ENCODE measurements around the gene GJA5. TPM values are rescaled to one million over a fixed set of nuclear protein-coding genes. Genes with fewer than 3 reads are reported as not detected.

The GJA5 gene
- total and polyA plus RNA-seq, 2 donors: 14.9 to 16.3 TPM

DNA sequence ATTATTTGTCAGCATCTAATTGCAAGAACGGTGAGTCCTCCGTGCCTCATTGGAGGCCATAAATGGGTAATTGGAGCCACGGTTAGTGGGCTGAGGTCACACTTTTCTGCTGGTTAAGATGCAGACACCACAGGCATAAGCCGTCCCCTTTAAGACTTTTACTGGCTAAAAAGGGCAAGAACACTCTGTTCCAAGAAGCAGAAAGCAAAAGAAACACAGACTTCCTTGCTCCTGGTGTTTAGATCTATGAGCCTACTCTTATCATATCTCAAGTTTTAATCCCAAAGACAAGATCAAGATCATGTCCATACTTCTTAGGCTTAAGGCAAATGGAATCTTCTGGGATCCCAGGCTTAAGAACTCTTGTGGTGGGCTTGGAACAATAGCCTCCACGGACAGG, 17.3 kb upstream of the GJA5 start:
- H3K4me3 ChIP-seq (ENCODE audit: low read depth, low read length): no peak overlapping the region
- H3K36me3 ChIP-seq (ENCODE audit: insufficient read depth): no peaks in the 10 kb centered on the region
- DNase-seq (ENCODE audit: extremely low spot score): no peak
- no peaks in the 10 kb centered on the region for H3K4me1 ChIP-seq (ENCODE audit: insufficient read depth)
- WGBS: 28% methylated on average over 5 of the region's 5 CpGs
- H3K27ac ChIP-seq (ENCODE audit: low read depth): no peak overlapping the region

DNA sequence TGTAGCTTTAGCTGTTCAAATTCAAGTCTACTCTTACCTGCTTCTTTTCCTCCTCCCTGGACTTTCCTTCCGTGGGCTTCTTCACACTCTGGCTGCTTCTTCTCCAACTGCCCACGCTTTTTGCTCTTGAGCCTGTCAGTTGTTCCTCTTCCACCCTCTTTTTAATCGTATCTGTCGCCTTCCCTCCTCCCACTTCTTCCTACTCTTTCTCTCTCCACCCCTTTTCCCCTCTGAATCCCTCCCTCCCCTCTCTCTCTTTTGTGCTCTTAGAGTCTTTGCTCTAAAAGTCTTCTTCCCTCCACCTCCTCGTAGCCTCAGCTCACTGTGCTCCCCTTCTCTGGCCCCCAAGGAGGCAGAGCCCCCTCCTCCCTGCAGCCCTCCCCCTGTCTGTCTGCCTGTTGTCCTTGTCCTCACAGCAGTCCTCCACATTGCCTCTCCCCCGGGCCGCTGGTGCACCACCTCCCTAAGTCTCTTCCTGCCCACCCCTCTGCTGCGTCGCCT, 12.9 kb upstream of the GJA5 start:
- no peaks in the 10 kb centered on the region for H3K4me1 ChIP-seq (ENCODE audit: insufficient read depth)

DNA sequence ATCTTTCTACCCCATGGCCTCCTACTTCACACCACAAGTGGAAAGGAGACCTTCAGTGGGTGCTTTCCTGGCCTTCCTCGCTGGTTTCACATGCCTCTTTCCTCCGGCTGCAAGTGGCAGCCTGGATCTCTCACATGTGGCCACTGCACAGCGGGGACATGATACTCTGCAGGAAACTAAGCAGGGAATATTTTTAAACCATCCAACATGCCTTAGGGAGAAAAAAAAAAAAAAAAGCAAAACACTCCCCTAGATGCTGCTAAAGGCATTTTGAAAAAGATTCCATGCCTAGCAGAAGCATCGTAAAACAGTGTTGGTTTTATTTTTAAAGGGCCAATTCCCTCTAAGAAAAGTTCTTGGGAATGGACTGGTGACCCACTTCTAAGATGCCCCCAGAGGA, 12.2 kb upstream of the GJA5 start:
- 36% methylated on average over 4 of the region's 4 CpGs for WGBS
- Histone ChIP-seq H3K36me3 (ENCODE audit: insufficient read depth) (no peaks in the 10 kb centered on the region), H3K4me1 (ENCODE audit: insufficient read depth) (no peaks in the 10 kb centered on the region), H3K4me3 (ENCODE audit: low read depth, low read length) (no peak overlapping the region), H3K27ac (ENCODE audit: low read depth) (no peak overlapping the region)
- DNase-seq (ENCODE audit: extremely low spot score): no peak

More for the DNA sequence above, 12.9 kb upstream of the GJA5 start:
- WGBS: 38% methylated on average over 9 of the region's 9 CpGs
- Histone ChIP-seq H3K27ac (ENCODE audit: low read depth) (no peak overlapping the region), H3K36me3 (ENCODE audit: insufficient read depth) (no peaks in the 10 kb centered on the region), H3K4me3 (ENCODE audit: low read depth, low read length) (no peak overlapping the region)
- no peak for DNase-seq (ENCODE audit: extremely low spot score)

DNA sequence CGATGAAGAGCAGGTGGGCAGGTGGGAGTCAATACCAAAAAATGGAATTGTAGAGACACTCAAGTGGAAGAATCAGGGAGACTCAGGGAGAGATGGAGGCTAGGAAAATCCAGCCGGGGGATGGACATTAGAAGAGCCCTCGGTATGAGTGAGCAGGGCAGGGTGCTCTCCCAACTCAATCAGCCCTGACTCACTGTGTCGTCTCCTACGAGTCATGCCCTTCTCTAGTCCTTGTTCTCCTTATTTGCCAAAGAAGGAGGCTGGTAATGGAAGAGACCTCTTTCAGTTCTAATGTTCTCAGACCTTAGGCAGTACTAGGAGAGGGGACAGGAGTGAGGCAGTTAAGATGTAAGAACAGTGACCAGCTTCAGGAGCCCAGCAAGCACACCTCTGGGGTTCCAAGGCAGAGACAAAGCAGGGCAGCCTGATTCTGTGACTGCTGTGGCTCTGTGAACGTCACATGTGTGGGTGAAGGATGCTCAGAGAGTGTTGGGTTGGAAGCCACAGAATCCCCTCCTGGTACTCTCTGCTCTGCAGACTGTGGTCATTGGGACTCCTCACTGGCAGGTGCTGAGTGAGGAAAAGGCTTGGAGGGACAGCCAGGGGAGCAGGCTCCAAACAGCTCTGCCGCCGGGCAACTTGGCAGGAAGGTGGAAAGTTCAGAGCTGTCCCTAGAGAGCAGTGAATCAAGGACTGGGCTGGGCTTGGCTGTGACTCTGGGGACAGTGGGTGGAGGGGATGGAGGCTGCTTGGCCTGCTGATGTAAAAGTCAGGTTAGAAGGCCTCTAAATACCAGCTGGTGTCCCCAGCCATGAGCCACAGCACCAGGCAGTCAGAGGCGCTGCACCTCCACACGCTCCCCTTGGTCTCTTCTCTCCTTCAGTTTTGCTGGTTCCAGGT, 11.1 kb upstream of the GJA5 start:
- DNase-seq (ENCODE audit: extremely low spot score): no peak
- 67% methylated on average over 10 of the region's 10 CpGs for WGBS
- Histone ChIP-seq H3K4me1 (ENCODE audit: insufficient read depth) (no peaks in the 10 kb centered on the region), H3K4me3 (ENCODE audit: low read depth, low read length) (no peak overlapping the region), H3K36me3 (ENCODE audit: insufficient read depth) (no peaks in the 10 kb centered on the region), H3K27ac (ENCODE audit: low read depth) (no peak overlapping the region)

DNA sequence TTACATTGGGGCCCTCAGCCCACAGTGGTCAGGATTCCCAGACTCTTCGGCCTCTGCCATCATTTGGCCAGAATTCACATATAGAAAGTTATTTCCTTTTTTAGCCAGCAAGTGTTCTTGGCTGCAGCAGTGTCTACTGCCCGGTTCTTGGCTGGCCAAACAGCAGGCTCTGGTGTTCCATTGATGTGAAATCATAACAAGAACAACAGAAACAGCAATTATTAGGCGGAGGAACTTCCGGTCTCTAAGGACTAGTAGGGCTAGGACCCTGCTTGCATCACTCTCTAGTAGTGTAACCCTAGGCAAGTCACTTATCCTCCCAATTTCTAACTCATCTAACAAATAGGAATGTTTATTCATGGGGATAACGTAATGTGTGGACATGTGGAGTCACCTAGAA, 8.7 kb upstream of the GJA5 start:
- Histone ChIP-seq H3K4me3 (ENCODE audit: low read depth, low read length) (no peak overlapping the region), H3K4me1 (ENCODE audit: insufficient read depth) (no peaks in the 10 kb centered on the region), H3K27ac (ENCODE audit: low read depth) (no peak overlapping the region), H3K36me3 (ENCODE audit: insufficient read depth) (no peaks in the 10 kb centered on the region)
- DNase-seq (ENCODE audit: extremely low spot score): no peak
- WGBS: 50% methylated on average over 5 of the region's 5 CpGs

DNA sequence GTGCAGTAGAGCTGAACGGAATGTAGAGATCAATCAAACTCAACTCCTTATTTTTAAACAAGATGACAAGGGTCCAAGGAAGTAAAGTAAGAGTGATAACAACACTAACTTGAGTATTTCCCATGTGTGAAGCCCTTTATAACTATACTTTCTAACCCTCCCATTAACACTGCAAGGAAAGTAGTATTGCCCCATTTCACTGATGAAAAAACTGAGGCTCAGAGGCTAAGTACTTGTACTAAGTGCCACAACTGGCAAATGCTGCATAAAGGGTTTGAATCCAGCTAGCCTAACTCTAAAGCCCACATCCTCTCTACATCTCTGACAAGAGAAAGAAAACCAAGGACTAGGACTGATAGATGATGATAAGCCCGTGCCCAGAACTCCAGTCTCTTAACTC, 8.2 kb upstream of the GJA5 start:
- H3K36me3 ChIP-seq (ENCODE audit: insufficient read depth): no peaks in the 10 kb centered on the region
- WGBS: 78% methylated on average over 2 of the region's 2 CpGs
- no peak overlapping the region for H3K27ac ChIP-seq (ENCODE audit: low read depth)
- no peaks in the 10 kb centered on the region for H3K4me1 ChIP-seq (ENCODE audit: insufficient read depth)
- H3K4me3 ChIP-seq (ENCODE audit: low read depth, low read length): no peak overlapping the region
- DNase-seq (ENCODE audit: extremely low spot score): no peak

DNA sequence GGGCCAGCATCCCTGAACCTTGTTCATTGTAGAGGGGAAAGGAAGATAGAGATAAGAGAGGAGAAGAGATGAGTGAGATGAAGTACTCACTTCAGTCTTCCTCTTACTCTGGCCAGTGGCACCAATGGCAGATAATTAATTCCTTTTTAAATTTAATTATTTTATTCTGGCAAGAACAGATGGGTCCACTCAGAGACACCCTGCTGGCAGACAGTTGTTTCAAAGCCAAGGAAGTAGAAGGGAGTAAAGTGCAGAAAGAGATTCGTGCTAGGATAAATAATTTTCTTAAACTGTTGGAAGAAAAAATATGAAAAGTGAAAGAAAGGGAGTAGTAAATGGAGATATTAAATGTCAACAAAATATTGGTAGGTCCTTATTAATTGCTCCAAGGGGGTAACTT, 7.7 kb upstream of the GJA5 start:
- Histone ChIP-seq H3K36me3 (ENCODE audit: insufficient read depth) (no peaks in the 10 kb centered on the region), H3K4me1 (ENCODE audit: insufficient read depth) (no peaks in the 10 kb centered on the region), H3K27ac (ENCODE audit: low read depth) (no peak overlapping the region), H3K4me3 (ENCODE audit: low read depth, low read length) (no peak overlapping the region)
- WGBS: 21% methylated on average over 1 of the region's 1 CpG
- no peak for DNase-seq (ENCODE audit: extremely low spot score)

DNA sequence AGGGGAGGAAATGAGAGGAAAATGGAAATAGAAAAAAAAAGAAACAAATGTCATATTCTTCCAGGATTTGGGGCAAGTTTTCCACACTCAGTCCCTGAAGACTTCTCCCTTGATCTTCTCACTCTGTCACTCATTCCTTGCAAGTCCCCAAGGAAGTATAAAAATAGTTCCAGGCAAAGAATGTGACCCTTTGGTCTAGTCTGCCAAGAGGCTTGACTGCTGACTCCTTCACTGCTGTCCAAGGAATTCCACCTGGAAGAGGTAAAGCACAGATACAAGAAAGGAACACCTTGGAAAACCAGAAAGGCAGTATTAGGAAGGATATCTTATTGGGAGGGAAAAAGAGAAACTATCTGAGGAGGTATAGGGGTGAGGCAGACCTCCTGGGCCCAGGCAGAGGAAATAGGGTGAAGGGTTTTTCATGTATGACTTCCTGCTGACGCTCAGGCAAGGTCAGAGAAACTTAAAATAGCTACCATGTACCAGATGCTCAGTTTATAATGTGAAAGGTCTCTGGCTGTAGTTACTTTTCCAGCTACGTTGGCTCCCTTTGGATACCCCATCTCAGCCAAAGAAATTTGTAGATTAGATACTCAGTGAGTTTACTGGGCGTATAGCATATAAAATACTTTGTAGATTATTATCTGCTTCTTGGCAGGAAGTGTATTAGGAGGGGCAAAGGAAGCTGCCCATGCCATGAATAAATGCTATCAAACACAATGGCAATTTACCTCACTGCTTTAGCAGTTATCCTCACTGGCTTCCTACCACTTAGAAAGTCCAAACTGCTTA, 2.0 kb upstream of the GJA5 start:
- DNase-seq (ENCODE audit: extremely low spot score): no peak
- no peaks in the 10 kb centered on the region for H3K36me3 ChIP-seq (ENCODE audit: insufficient read depth)
- WGBS: 11% methylated on average over 3 of the region's 3 CpGs
- no peaks in the 10 kb centered on the region for H3K4me1 ChIP-seq (ENCODE audit: insufficient read depth)
- no peak overlapping the region for H3K4me3 ChIP-seq (ENCODE audit: low read depth, low read length)
- H3K27ac ChIP-seq (ENCODE audit: low read depth): no peak overlapping the region

DNA sequence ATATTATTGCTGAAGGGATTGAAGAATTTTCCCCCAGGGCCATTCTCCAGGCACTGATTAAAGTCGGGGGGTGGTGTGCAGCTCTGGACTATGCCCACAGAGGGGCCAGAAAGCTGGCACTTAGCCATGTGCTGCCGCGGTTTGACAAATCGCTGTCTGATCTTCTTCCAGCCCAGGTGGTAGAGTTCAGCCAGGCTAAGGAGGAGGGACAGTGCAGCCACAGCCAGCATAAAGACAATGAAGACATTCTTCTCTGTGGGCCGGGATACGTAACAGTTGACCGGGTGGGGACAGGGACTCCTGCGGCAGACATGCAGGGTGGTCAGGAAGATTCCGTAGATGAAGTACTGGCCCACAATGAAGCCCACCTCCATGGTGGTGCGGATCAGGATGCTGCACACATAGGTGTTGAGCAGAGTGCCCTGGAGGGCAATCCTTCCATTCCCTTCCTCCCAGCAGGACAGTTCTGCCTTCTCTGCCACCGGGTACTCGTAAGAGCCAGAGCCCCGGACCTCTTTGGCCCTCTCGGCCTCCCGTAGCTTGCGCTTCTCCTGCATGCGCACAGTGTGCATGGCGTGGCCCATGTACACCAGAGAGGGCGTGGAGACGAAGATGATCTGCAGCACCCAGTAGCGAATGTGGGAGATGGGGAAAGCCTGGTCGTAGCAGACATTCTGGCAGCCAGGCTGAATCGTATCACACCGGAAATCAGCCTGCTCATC, 1.9 kb downstream of the GJA5 start:
- H3K4me1 ChIP-seq (ENCODE audit: insufficient read depth): no peaks in the 10 kb centered on the region
- H3K4me3 ChIP-seq (ENCODE audit: low read depth, low read length): no peak overlapping the region
- DNase-seq (ENCODE audit: extremely low spot score): no peak
- H3K36me3 ChIP-seq (ENCODE audit: insufficient read depth): no peaks in the 10 kb centered on the region
- H3K27ac ChIP-seq (ENCODE audit: low read depth): no peak overlapping the region
- WGBS: 92% methylated on average over 24 of the region's 24 CpGs

DNA sequence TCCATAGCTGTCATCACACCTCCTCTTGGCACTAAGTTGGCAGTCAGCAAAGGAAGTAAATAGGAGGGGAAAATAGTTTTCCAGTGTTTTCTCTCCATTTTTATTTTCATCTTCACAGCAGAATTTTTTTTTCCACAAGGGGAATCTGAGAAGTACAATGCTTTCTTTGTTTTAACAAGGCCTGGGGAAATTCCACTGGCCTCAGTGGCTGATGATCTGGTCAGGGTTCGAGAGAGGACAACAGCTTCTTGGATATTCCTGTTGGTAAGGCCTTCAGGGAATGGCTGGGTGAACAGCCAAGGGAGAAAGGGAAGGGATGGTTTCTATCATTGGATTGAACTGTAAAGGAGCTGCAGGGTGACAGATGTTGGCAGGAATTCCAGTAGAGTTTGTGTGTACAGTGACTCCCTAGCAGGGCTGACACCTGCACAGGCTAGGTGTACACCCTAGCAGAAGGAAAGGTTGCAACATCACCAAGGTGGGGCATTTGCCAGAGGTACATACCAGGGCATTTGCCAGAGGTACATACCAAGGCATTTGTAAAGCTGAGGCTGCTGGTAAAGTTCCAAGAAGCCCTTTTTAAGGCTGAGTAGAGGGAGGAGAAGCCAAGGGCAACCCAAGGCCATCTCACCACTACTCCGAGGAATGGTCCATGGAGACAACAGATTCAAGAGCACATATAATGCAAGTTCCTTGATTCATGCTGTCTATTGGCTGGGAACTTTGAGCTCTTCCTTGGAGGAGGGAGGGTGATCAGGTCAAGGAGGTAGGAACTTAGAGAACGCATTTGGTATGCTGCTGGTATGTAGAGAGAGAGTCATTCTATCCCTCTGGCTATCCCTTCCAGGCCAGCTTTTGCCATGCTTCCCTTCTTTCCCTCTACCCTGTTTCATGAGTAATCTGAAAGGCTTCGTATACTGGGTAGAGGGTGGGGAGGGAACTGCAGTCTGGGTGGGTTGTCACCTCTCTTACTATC, 3.1 kb downstream of the GJA5 start:
- H3K27ac ChIP-seq (ENCODE audit: low read depth): no peak overlapping the region
- H3K4me3 ChIP-seq (ENCODE audit: low read depth, low read length): no peak overlapping the region
- H3K4me1 ChIP-seq (ENCODE audit: insufficient read depth): no peaks in the 10 kb centered on the region
- no peaks in the 10 kb centered on the region for H3K36me3 ChIP-seq (ENCODE audit: insufficient read depth)
- WGBS: 73% methylated on average over 4 of the region's 4 CpGs
- DNase-seq (ENCODE audit: extremely low spot score): no peak

DNA sequence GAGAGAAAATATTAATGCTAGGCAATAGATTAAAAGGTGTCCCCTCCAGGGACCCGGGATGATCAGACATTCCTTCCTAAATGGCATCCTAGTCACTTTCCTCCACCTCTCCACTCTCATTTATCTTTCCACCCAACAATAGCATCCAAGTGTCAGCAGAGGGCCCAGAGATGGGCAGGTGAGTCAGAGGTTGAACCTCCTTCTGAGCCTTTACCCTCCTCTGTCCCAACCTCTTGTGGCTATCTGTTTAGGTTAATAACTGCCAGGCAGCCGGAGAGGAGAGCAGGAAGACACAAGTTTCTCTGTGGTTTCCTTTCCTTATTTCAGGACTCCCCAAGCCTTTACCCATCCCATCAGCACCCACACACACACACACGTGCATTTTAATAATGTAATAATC, 4.1 kb downstream of the GJA5 start:
- Histone ChIP-seq H3K27ac (ENCODE audit: low read depth) (no peak overlapping the region), H3K36me3 (ENCODE audit: insufficient read depth) (no peaks in the 10 kb centered on the region), H3K4me3 (ENCODE audit: low read depth, low read length) (no peak overlapping the region), H3K4me1 (ENCODE audit: insufficient read depth) (no peaks in the 10 kb centered on the region)
- DNase-seq (ENCODE audit: extremely low spot score): no peak
- 74% methylated on average over 3 of the region's 3 CpGs for WGBS

DNA sequence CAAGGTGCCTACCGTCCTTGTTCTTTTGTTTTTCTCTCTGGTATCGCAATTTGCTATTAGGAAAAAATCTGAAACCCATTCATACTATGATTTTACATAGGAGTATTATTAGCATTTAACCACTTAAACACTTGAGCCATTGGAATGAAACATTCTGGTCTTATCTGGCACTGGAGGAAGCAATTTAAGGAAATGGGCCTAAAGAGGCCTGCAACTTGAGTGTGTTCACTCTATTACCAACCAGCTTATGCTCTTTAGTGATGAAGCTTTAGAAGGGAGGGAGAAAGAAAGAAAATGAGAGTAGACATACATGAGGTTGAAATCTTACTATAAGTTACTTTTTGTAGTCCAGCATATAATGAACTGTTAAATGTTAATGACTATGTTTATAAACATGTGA, 5.7 kb downstream of the GJA5 start:
- Histone ChIP-seq H3K36me3 (ENCODE audit: insufficient read depth) (no peaks in the 10 kb centered on the region), H3K4me3 (ENCODE audit: low read depth, low read length) (no peak overlapping the region), H3K4me1 (ENCODE audit: insufficient read depth) (no peaks in the 10 kb centered on the region), H3K27ac (ENCODE audit: low read depth) (no peak overlapping the region)
- WGBS: 97% methylated on average over 2 of the region's 2 CpGs
- no peak for DNase-seq (ENCODE audit: extremely low spot score)

DNA sequence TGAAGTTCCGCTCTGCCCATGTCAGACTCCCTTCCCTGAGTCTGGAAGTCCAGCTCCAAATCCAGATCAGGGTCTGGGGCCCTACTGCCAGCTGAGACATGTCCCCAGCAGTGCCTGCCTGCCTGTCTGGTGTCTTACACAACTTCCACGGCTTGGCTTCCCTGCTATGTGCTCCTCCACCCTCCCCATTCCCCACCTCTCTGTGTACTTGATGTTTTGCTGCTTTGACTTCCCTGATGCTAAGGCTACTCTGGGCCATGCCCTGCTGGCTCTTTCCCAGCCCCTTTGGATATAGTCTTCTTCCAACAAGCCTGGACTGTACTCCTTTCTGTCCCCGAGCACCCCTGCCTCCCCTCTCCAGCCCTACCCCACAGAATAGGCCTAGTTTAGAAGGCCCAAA, 7.3 kb downstream of the GJA5 start:
- no peak overlapping the region for H3K27ac ChIP-seq (ENCODE audit: low read depth)
- no peak for DNase-seq (ENCODE audit: extremely low spot score)
- H3K36me3 ChIP-seq (ENCODE audit: insufficient read depth): no peaks in the 10 kb centered on the region
- no peaks in the 10 kb centered on the region for H3K4me1 ChIP-seq (ENCODE audit: insufficient read depth)
- no peak overlapping the region for H3K4me3 ChIP-seq (ENCODE audit: low read depth, low read length)
- 70% methylated on average over 3 of the region's 3 CpGs for WGBS

All from urinary bladder (tissue), 4 donors.